Pons (tissue), 1 donor: ENCODE data around the gene RASD2.
A peak's percentile ranks its signal among the peaks of the same experiment; 100 is the strongest.
"Not testable (repeated sequence)": the region's sequence is repeated elsewhere in the genome, so short reads cannot be mapped to it uniquely, and the experiment has no call there.

Source experiments
- DNase-seq: peaks from one replicate; pipeline ENCODE4 v3.0.0-alpha.2; 2016; ENCODE audit warnings: low spot score

RASD2 gene, protein sequence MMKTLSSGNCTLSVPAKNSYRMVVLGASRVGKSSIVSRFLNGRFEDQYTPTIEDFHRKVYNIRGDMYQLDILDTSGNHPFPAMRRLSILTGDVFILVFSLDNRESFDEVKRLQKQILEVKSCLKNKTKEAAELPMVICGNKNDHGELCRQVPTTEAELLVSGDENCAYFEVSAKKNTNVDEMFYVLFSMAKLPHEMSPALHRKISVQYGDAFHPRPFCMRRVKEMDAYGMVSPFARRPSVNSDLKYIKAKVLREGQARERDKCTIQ

GRCh38 chr22:35540595-35541253, at the start of gene RASD2:
Gene RASD2 (plus strand): TSS chr22:35540831. CDS start chr22:35546810, 5,979 bp downstream.
- DNase-seq, result no peak

DNA sequence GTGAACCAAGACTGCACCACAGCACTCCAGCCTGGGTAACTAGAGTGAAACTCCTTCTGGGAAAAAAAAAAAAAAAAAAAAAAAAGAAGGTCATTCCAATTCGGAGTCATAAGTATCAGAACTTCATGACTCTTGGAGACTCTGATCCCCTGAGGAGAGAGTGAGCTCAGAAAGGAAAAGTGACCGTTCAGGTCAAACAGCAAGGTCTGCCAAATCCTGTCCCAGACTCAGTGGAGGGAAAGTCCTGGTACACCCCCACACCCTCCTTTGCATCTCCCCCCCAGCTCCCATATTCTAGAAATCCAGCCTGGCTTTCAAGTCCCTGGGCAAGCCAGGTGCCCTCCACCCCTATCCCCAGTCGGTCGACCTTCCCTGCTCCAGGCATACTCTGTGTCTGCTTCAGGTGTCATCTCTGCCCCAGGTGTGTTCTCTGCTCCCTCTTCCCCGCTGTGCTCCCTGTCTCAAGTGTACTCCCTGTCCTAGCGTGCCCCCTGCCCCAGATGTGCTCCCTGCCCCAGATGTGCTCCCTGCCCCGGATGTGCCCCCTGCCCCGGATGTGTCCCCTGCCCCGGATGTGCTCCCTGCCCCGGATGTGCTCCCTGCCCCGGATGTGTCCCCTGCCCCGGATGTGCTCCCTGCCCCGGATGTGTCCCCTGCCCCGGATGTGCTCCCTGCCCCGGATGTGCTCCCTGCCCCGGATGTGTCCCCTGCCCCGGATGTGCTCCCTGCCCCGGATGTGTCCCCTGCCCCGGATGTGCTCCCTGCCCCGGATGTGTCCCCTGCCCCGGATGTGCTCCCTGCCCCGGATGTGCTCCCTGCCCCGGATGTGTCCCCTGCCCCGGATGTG, 49.3 kb upstream of the RASD2 start:
- DNase-seq, result not testable (repeated sequence)

DNA sequence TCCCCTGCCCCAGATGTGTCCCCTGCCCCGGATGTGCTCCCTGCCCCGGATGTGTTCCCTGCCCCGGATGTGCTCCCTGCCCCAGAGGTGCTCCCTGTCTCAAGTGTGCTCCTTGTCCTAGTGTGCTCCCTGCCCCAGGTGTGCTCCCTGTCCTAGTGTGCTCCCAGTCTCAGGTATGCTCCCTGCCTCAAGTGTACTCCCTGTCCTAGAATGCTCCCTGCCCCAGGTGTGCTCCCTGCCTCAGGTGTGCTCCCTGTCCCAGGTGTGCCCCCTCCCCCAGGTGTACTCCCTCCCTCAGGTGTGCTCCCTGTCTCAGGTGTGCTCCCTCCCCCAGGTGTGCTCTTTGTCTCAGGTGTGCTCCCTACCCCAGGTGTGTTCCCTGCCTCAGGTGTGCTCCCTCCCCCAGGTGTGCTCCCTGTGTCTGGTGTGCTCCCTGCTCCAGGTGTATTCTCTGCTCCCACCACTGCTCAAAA, 48.7 kb upstream of the RASD2 start:
- DNase-seq, result no peak

GRCh38 chr22:35493074-35493473, 47.6 kb upstream of the RASD2 start:
- DNase-seq, result no peak

DNA sequence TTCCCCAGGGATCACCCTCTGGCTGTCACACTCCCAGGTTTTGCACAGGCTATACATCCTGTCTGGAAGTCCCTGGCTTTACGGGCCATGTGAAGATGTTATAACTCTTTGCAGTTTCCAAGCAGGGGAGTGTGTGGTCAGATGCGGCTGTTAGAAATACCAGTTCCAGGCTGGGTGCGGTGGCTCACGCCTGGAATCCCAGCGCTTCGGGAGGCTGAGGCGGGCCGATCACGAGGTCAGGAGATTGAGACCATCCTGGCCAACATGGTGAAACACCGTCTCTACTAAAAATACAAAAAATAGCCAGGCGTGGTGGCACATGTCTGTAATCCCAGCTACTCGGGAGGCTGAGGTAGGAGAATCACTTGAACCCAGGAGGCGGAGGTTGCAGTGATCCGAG, 44.9 kb upstream of the RASD2 start:
- DNase-seq, result not testable (repeated sequence)

DNA sequence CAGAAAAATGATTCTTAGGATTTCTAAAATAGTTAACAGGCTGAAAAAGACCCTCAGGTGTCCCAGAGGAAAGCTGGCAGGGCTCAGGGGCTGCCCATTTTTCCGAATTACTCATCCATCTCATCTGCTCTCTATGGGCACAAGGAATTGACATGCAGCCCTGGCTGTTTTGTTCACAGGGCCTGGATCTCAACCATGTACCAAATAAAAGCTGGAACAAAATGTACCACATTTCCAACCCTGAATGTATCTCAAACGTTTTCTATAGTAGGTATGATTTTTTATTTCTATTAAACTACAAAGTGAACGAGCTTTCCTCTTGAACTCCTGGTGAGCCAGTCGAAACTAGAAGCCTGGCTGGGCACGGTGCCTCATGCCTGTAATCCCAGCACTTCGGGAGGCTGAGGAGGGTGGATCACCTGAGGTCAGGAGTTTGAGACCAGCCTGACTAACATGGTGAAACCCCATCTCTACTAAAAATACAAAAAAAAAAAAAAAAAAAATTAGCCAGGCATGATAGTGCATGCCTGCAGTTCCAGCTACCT, 43.8 kb upstream of the RASD2 start:
- DNase-seq, result no peak

GRCh38 chr22:35498026-35498800, 42.4 kb upstream of the RASD2 start:
- DNase-seq, result no peak

GRCh38 chr22:35502836-35503235, 37.8 kb upstream of the RASD2 start:
- DNase-seq, result no peak

- DNase-seq, result no peak
Observed at GRCh38 chr22:35505399-35506258, 35.0 kb upstream of the RASD2 start.

DNA sequence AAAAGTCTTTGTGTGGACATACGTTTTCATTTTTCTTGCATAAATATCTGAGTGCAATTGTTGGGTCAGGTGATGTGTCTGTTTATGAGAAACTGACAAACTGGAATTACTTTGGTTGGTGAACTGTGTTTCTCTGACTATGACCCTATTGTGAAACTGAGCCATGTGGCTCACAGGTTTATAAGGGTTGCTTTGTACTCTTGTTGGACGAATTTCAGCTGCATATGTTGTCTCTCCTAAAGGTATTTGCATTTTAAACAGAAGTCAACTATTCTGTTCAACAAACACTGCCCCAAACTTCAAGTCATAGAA, 34.4 kb upstream of the RASD2 start:
- DNase-seq, result peak; percentile 78

GRCh38 chr22:35507851-35508250, 32.8 kb upstream of the RASD2 start:
- DNase-seq, result not testable (repeated sequence)

DNA sequence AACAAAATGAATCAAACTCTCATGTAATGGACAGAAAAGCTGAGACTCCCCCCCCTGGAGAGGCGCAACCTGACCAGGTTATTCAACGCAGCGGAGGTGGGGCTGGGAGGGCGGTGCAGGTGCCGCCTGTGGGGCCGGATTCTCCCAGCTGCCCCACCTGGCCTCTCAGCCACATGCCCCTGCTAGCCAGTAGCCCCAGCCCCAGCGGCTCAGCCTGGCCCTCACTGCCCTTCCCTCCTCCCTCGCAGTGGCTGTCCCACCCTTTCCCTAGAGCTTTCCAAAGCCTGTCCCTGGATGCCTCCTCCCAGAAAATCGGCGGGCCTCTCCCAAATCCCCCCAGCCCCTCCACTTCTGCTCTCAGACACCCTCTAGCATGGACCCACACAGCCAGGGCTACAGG, 31.2 kb upstream of the RASD2 start:
- no peak for DNase-seq

- DNase-seq, result no peak
Observed at GRCh38 chr22:35509960-35510359, 30.7 kb upstream of the RASD2 start.

GRCh38 chr22:35510481-35510934, 30.1 kb upstream of the RASD2 start:
- no peak for DNase-seq

DNA sequence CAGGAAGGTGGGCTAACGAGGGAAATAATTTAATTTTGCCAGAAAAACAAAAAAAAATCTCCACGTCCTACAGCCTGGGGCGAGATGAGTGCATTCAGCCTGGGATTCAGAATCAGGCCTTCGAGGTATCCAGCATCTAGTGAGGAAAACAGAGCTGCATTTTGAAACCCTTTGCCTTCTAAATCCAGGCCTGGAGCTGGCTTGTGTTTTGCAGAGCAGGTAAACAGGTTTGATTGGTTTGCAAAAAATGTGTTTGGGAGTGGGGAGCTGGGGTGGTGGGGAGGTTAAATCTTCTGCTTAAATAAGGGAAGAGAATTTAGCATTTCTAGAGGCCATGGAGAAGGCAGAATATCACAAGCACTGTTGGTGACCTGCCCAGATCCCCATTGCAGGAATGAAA, 29.7 kb upstream of the RASD2 start:
- DNase-seq, result no peak

GRCh38 chr22:35514366-35514765, 26.3 kb upstream of the RASD2 start:
- DNase-seq, result no peak

DNA sequence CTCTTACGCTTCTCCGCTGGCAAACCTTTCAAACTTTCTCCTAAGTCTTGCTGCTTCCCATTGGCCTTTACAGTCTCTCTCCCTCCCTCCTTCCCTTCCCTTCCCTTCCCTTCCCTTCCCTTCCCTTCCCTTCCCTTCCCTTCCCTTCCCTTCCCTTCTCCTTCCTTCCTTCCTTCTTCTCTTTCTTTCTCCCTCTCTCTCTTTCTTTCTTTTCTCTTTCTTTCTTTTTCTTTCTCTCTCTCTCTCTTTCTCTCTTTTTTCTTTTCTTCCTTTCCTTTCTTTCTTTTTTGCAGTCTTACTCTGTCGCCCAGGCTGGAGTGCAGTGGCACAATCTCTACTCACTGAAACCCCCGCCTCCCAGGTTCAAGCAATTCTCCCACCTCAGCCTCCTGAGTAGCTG, 24.7 kb upstream of the RASD2 start:
- DNase-seq, result not testable (repeated sequence)

- no peak for DNase-seq
Observed at GRCh38 chr22:35516723-35517122, 23.9 kb upstream of the RASD2 start.

- DNase-seq, result no peak
Observed at GRCh38 chr22:35517207-35517606, 23.4 kb upstream of the RASD2 start.

DNA sequence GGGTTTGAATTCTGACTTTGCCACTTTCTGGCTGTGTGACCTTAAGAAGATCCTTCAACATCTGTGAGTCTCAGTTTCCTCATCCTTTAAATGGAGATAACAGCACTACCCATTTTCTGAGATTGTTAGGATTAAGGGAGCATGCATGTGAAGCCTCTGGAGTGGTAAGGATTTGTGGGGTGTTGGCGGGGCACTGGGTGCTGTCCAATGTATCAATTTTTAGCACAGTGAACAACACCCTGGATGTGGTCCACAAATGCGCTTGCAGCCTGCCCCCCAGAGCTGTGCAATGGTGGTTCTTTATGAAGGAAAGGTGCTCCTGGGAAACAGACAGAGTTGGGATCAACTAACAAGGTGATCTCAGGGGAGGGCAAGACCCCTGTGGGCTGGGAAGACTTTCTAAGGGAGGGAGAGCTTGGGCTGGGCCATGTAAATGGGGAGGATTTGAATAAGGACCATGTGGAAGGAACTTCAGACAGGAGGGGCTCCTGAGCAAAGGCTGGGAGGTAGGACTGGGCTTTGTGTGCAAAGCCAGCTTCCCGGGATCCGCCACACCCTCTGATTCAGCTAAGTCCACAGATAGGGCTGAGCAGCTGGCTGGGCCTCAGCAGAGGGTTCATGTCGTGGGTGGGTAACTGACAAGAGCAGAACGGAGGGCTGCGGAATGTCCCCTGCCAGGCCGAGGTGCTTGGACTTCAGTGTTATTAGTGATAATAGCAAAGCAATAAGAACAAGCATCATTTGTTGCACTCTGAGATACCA, 22.7 kb upstream of the RASD2 start:
- no peak for DNase-seq
